MCF 10A (cell line): ENCODE data around the gene CNTNAP4. TPM values are rescaled to one million over a fixed set of nuclear protein-coding genes. Genes with fewer than 3 reads are reported as not detected.

Experiments used
- BruUV-seq: library from RNA; stranded (reverse); fragments of 400-500 nt; replicated peaks from 2 replicates; lab custom pipeline; 2021; lab: Mats Ljungman, UMichigan
- CTCF ChIA-PET: fragments of 300-600 bp; sonication (Branson Sonifier 250); formaldehyde crosslinking; extraction: SDS; loops from one replicate; lab custom pipeline; 2021; ENCODE audit warnings: antibody characterized with exemption, inconsistent platforms; lab: Yijun Ruan, JAX
- POLR2A ChIA-PET: fragments of 300-600, 350-650 bp; sonication (Branson Sonifier 250); formaldehyde crosslinking; extraction: SDS; loops from one replicate; lab custom pipeline; 2020; ENCODE audit warnings: antibody characterized with exemption, inconsistent platforms; lab: Yijun Ruan, JAX
- DNase-seq: peaks from one replicate; pipeline ENCODE4 v3.0.0-alpha.2; 2018; ENCODE audit not compliant: unreplicated experiment
- H3K27ac Mint-ChIP-seq: one replicate; pipeline ENCODE4 v1.8.0; 2022; ENCODE audit warnings: mild to moderate bottlenecking, low read depth, mixed read lengths; ENCODE audit not compliant: unreplicated experiment
- H3K27me3 Mint-ChIP-seq: one replicate; pipeline ENCODE4 v1.8.0; 2022; ENCODE audit warnings: mixed read lengths; ENCODE audit not compliant: insufficient read depth, unreplicated experiment
- H3K36me3 Mint-ChIP-seq: one replicate; pipeline ENCODE4 v1.8.0; 2022; ENCODE audit warnings: mild to moderate bottlenecking, moderate library complexity, mixed read lengths; ENCODE audit not compliant: insufficient read depth, unreplicated experiment
- H3K4me1 Mint-ChIP-seq: one replicate; pipeline ENCODE4 v1.8.0; 2022; ENCODE audit warnings: mixed read lengths; ENCODE audit not compliant: insufficient read depth, unreplicated experiment
- H3K4me3 Mint-ChIP-seq: one replicate; pipeline ENCODE4 v1.8.0; 2022; ENCODE audit warnings: mild to moderate bottlenecking, moderate library complexity, mixed read lengths; ENCODE audit not compliant: unreplicated experiment
- H3K9me3 Mint-ChIP-seq: one replicate; pipeline ENCODE4 v1.8.0; 2022; ENCODE audit warnings: mixed read lengths; ENCODE audit not compliant: unreplicated experiment
- CTCF ChIP-seq: fragments of 200-600 bp; IDR thresholded peaks from one replicate; pipeline ENCODE4 v1.8.0; 2022; ENCODE audit warnings: antibody characterized with exemption, mild to moderate bottlenecking; ENCODE audit not compliant: unreplicated experiment
- intact Hi-C: fragments of 100-400 bp; cut with micrococcal nuclease; formaldehyde crosslinking; loops from 2 replicates; pipeline ENCODE4 v1.14.1; 2022
- total RNA-seq: library from RNA; stranded (reverse); gene quantifications from 2 replicates; pipeline ENCODE4 v1.2.3, GENCODE V29; 2022

CNTNAP4 gene
- total RNA-seq, 1 experiment from 2014 or later, result not detected

GRCh38 chr16:76376988-76377387 is 99.8 kb downstream of the CNTNAP4 start:
- POLR2A ChIA-PET, result no interaction called here
- no TSS peak for BruUV-seq
- H3K27me3 Mint-ChIP-seq, result no peaks in the 10 kb centered on the region
- no peak overlapping the region for H3K27ac Mint-ChIP-seq
- TF ChIP-seq CTCF, result no peak
- CTCF ChIA-PET, result no interaction called here
- intact Hi-C loops, result no loop called here
- H3K36me3 Mint-ChIP-seq, result no peaks in the 10 kb centered on the region
- H3K9me3 Mint-ChIP-seq, result no peaks in the 10 kb centered on the region
- no peak overlapping the region for H3K4me3 Mint-ChIP-seq
- no peak for DNase-seq
- no peaks in the 10 kb centered on the region for H3K4me1 Mint-ChIP-seq

GRCh38 chr16:76378020-76378419 is 100.8 kb downstream of the CNTNAP4 start:
- H3K4me1 Mint-ChIP-seq, result no peaks in the 10 kb centered on the region
- DNase-seq, result no peak
- H3K4me3 Mint-ChIP-seq, result no peak overlapping the region
- H3K27me3 Mint-ChIP-seq, result no peaks in the 10 kb centered on the region
- POLR2A ChIA-PET, result no interaction called here
- no peak overlapping the region for H3K27ac Mint-ChIP-seq
- no peaks in the 10 kb centered on the region for H3K36me3 Mint-ChIP-seq
- no peak for TF ChIP-seq CTCF
- CTCF ChIA-PET, result interaction anchor here (0.6 kb wide), 1 partner anchor 144 kb away, joined by 3 read pairs; no protein-coding TSS in a partner anchor
- no TSS peak for BruUV-seq
- intact Hi-C loops, result no loop called here
- H3K9me3 Mint-ChIP-seq, result no peaks in the 10 kb centered on the region

GRCh38 chr16:76381096-76381495 is 103.9 kb downstream of the CNTNAP4 start:
- no peak for DNase-seq
- intact Hi-C loops, result no loop called here
- no peaks in the 10 kb centered on the region for H3K27me3 Mint-ChIP-seq
- no peaks in the 10 kb centered on the region for H3K4me1 Mint-ChIP-seq
- no peaks in the 10 kb centered on the region for H3K36me3 Mint-ChIP-seq
- no TSS peak for BruUV-seq
- no peaks in the 10 kb centered on the region for H3K9me3 Mint-ChIP-seq
- TF ChIP-seq CTCF, result no peak
- H3K4me3 Mint-ChIP-seq, result no peak overlapping the region
- ChIA-PET CTCF (no interaction called here), POLR2A (no interaction called here)
- no peak overlapping the region for H3K27ac Mint-ChIP-seq

GRCh38 chr16:76385601-76386230 is 108.5 kb downstream of the CNTNAP4 start:
- no peak for TF ChIP-seq CTCF
- ChIA-PET CTCF (interaction anchor here (0.7 to 1.1 kb wide), 6 partner anchors 27 to 787 kb away, joined by 3 to 7 read pairs (median 4); no protein-coding TSS in a partner anchor), POLR2A (interaction anchor here (0.5 kb wide), 1 partner anchor 1077 kb away, joined by 3 read pairs; no protein-coding TSS in a partner anchor)
- BruUV-seq, result no TSS peak
- intact Hi-C loops, result no loop called here
- no peaks in the 10 kb centered on the region for H3K36me3 Mint-ChIP-seq
- no peaks in the 10 kb centered on the region for H3K27me3 Mint-ChIP-seq
- H3K27ac Mint-ChIP-seq, result no peak overlapping the region
- peaks cover 6% of the 10 kb centered on the region for H3K4me1 Mint-ChIP-seq
- no peak for DNase-seq
- H3K9me3 Mint-ChIP-seq, result no peaks in the 10 kb centered on the region
- H3K4me3 Mint-ChIP-seq, result no peak overlapping the region
